A673 (cell line): ENCODE measurements around the gene ELAC1. TPM values are rescaled to one million over a fixed set of nuclear protein-coding genes. Genes with fewer than 3 reads are reported as not detected.

ENCODE experiments used
- BruUV-seq: library from RNA; stranded (reverse); fragments of 400-500 nt; replicated peaks from 2 replicates; lab custom pipeline; 2021; lab: Mats Ljungman, UMichigan
- CTCF ChIA-PET: fragments of 300-600 bp; sonication (Branson Sonifier 250); formaldehyde crosslinking; loops from one replicate; lab custom pipeline; 2022; ENCODE audit warnings: antibody characterized with exemption; lab: Charles Lee
- POLR2A ChIA-PET: fragments of 300-600 bp; sonication (Branson Sonifier 250); formaldehyde crosslinking; loops from one replicate; lab custom pipeline; 2022; ENCODE audit warnings: antibody characterized with exemption; ENCODE audit not compliant: low non-redundant PET; lab: Charles Lee
- DNase-seq: peaks from one replicate; pipeline ENCODE4 v3.0.0-alpha.2; 2015; ENCODE audit warnings: low spot score
- H3K27ac ChIP-seq: fragments of 200-600 bp; sonication (generic); 2 replicates; pipeline ENCODE4 v1.5.1; 2016; ENCODE audit warnings: mixed run types, low read depth, mild to moderate bottlenecking, mixed read lengths, antibody characterized with exemption, low read length; ENCODE audit not compliant: poor library complexity, severe bottlenecking
- H3K27me3 ChIP-seq: fragments of 200-600 bp; sonication (generic); replicated peaks from 2 replicates; pipeline ENCODE4 v1.6.1; 2017; ENCODE audit warnings: mixed run types, low read depth, mild to moderate bottlenecking, mixed read lengths, antibody characterized with exemption, low read length; ENCODE audit not compliant: insufficient read depth, poor library complexity
- H3K36me3 ChIP-seq: fragments of 200-600 bp; sonication (generic); 2 replicates; pipeline ENCODE4 v1.6.1; 2016; ENCODE audit warnings: mixed run types, mild to moderate bottlenecking, mixed read lengths, antibody characterized with exemption, low read length; ENCODE audit not compliant: insufficient read depth, poor library complexity, severe bottlenecking
- H3K4me1 ChIP-seq: fragments of 200-600 bp; sonication (generic); 2 replicates; pipeline ENCODE4 v1.6.1; 2017; ENCODE audit warnings: mixed run types, mild to moderate bottlenecking, mixed read lengths, antibody characterized with exemption, low read length; ENCODE audit not compliant: insufficient read depth, poor library complexity, severe bottlenecking
- H3K4me3 ChIP-seq: fragments of 200-600 bp; sonication (generic); 2 replicates; pipeline ENCODE4 v1.5.1; 2016; ENCODE audit warnings: low read depth, mixed run types, mild to moderate bottlenecking, mixed read lengths, low read length; ENCODE audit not compliant: poor library complexity, severe bottlenecking
- H3K9me3 ChIP-seq: fragments of 200-600 bp; sonication (generic); 2 replicates; pipeline ENCODE4 v1.6.1; 2016; ENCODE audit warnings: mixed run types, low read depth, mild to moderate bottlenecking, mixed read lengths, antibody characterized with exemption, low read length; ENCODE audit not compliant: poor library complexity, severe bottlenecking
- CTCF ChIP-seq: fragments of 300-800, 200-600 bp; sonication (generic); conservative IDR thresholded peaks from 2 replicates; pipeline ENCODE4 v1.5.1; 2017; ENCODE audit warnings: low read depth, mild to moderate bottlenecking, antibody characterized with exemption, low read length, moderate library complexity, mixed read lengths
- EZH2 ChIP-seq: fragments of 200-600 bp; sonication (generic); IDR thresholded peaks from 2 replicates; pipeline ENCODE4 v1.6.1; 2017; ENCODE audit warnings: borderline replicate concordance, low read depth, mild to moderate bottlenecking, mixed read lengths, antibody characterized with exemption, low read length; ENCODE audit not compliant: poor library complexity, severe bottlenecking
- intact Hi-C: fragments of 100-400 bp; cut with micrococcal nuclease; formaldehyde crosslinking; loops from one replicate; pipeline ENCODE4 v1.10.0; 2022; ENCODE audit not compliant: unreplicated experiment
- total RNA-seq: library from RNA; stranded (reverse); gene quantifications from 2 replicates; pipeline ENCODE4 v1.2.3, GENCODE V29; 2021

Gene ELAC1
- total RNA-seq, 1 experiment from 2014 or later, result 8.7 TPM

GRCh38 chr18:51020536-51020935 is 52.7 kb downstream of the ELAC1 start:
- POLR2A ChIA-PET, result no interaction called here
- Histone ChIP-seq H3K36me3 (no peaks in the 10 kb centered on the region), H3K27me3 (no peaks in the 10 kb centered on the region), H3K27ac (no peak overlapping the region), H3K4me3 (no peak overlapping the region), H3K9me3 (no peaks in the 10 kb centered on the region), H3K4me1 (no peaks in the 10 kb centered on the region)
- CTCF ChIA-PET, result no interaction called here
- intact Hi-C loops, result no loop called here
- no peak for DNase-seq
- BruUV-seq, result no TSS peak
- TF ChIP-seq EZH2 (no peak), CTCF (no peak)

GRCh38 chr18:51021226-51021965 is 53.6 kb downstream of the ELAC1 start:
- Histone ChIP-seq H3K4me1 (no peaks in the 10 kb centered on the region), H3K27ac (no peak overlapping the region), H3K36me3 (no peaks in the 10 kb centered on the region), H3K27me3 (no peaks in the 10 kb centered on the region), H3K9me3 (no peaks in the 10 kb centered on the region), H3K4me3 (no peak overlapping the region)
- TF ChIP-seq CTCF (no peak), EZH2 (no peak)
- CTCF ChIA-PET, result no interaction called here
- no TSS peak for BruUV-seq
- intact Hi-C loops, result no loop called here
- DNase-seq, result no peak
- POLR2A ChIA-PET, result no interaction called here

GRCh38 chr18:51025512-51025911 is 57.7 kb downstream of the ELAC1 start:
- TF ChIP-seq EZH2 (no peak), CTCF (no peak)
- Histone ChIP-seq H3K4me3 (no peak overlapping the region), H3K36me3 (no peaks in the 10 kb centered on the region), H3K4me1 (peaks cover 17% of the 10 kb centered on the region), H3K27me3 (no peaks in the 10 kb centered on the region), H3K9me3 (no peaks in the 10 kb centered on the region), H3K27ac (no peak overlapping the region)
- ChIA-PET CTCF (no interaction called here), POLR2A (no interaction called here)
- no TSS peak for BruUV-seq
- no peak for DNase-seq
- intact Hi-C loops, result no loop called here
